ENCODE measurements around the gene POLA1.

The POLA1 gene

GRCh38 chrX:24777660-24778059 is 83.9 kb downstream of the POLA1 start:
- peaks cover 27% of the 10 kb centered on the region for H3K36me3 Mint-ChIP-seq (ENCODE audit: low read depth)
- H3K4me1 Mint-ChIP-seq = peaks cover 33% of the 10 kb centered on the region
- H3K4me3 Mint-ChIP-seq = no peak overlapping the region
- no peak for TF ChIP-seq CTCF (IDR thresholded peaks at IDR 0.05; ENCODE audit: unreplicated experiment in 3 of 3)
- no peak overlapping the region for H3K27ac Mint-ChIP-seq
- H3K27me3 Mint-ChIP-seq (ENCODE audit: low read depth) = no peaks in the 10 kb centered on the region
- H3K9me3 Mint-ChIP-seq = no peaks in the 10 kb centered on the region

GRCh38 chrX:24782011-24782410 is 88.3 kb downstream of the POLA1 start:
- H3K9me3 Mint-ChIP-seq = no peaks in the 10 kb centered on the region
- H3K27ac Mint-ChIP-seq = no peak overlapping the region
- no peak overlapping the region for H3K4me3 Mint-ChIP-seq
- TF ChIP-seq CTCF (IDR thresholded peaks at IDR 0.05; ENCODE audit: unreplicated experiment in 3 of 3) = no peak
- H3K4me1 Mint-ChIP-seq = peaks cover 5% of the 10 kb centered on the region
- H3K27me3 Mint-ChIP-seq (ENCODE audit: low read depth) = no peaks in the 10 kb centered on the region
- peaks cover 41% of the 10 kb centered on the region for H3K36me3 Mint-ChIP-seq (ENCODE audit: low read depth)

GRCh38 chrX:24789047-24789446 is 95.3 kb downstream of the POLA1 start:
- Mint-ChIP-seq H3K4me3 (no peak overlapping the region), H3K27me3 (ENCODE audit: low read depth) (no peaks in the 10 kb centered on the region), H3K36me3 (ENCODE audit: low read depth) (peaks cover 57% of the 10 kb centered on the region), H3K4me1 (peaks cover 10% of the 10 kb centered on the region), H3K27ac (peak overlapping the region in 1 of 3 experiments; percentile 25), H3K9me3 (no peaks in the 10 kb centered on the region)
- TF ChIP-seq CTCF (IDR thresholded peaks at IDR 0.05; ENCODE audit: unreplicated experiment in 3 of 3) = no peak

GRCh38 chrX:24790166-24790565 is 96.4 kb downstream of the POLA1 start:
- Mint-ChIP-seq H3K4me3 (no peak overlapping the region), H3K9me3 (no peaks in the 10 kb centered on the region), H3K4me1 (peaks cover 20% of the 10 kb centered on the region), H3K36me3 (ENCODE audit: low read depth) (peaks cover 64% of the 10 kb centered on the region), H3K27me3 (ENCODE audit: low read depth) (no peaks in the 10 kb centered on the region), H3K27ac (peak overlapping the region; percentile 35 to 66 (median 40))
- no peak for TF ChIP-seq CTCF (IDR thresholded peaks at IDR 0.05; ENCODE audit: unreplicated experiment in 3 of 3)

- no peak overlapping the region for H3K4me3 Mint-ChIP-seq
- peaks cover 59% of the 10 kb centered on the region for H3K4me1 Mint-ChIP-seq
- no peaks in the 10 kb centered on the region for H3K27me3 Mint-ChIP-seq (ENCODE audit: low read depth)
- H3K9me3 Mint-ChIP-seq = no peaks in the 10 kb centered on the region
- no peak for TF ChIP-seq CTCF (IDR thresholded peaks at IDR 0.05; ENCODE audit: unreplicated experiment in 3 of 3)
- peak overlapping the region in 1 of 3 experiments; percentile 36 for H3K27ac Mint-ChIP-seq
- peaks cover 44% of the 10 kb centered on the region for H3K36me3 Mint-ChIP-seq (ENCODE audit: low read depth)
Measured at GRCh38 chrX:24796204-24796603, 102.5 kb downstream of the POLA1 start.

- Mint-ChIP-seq H3K4me3 (no peak overlapping the region), H3K27me3 (ENCODE audit: low read depth) (no peaks in the 10 kb centered on the region), H3K36me3 (ENCODE audit: low read depth) (peaks cover 33% of the 10 kb centered on the region), H3K27ac (peak overlapping the region in 1 of 3 experiments; percentile 50), H3K4me1 (peaks cover 49% of the 10 kb centered on the region), H3K9me3 (no peaks in the 10 kb centered on the region)
- TF ChIP-seq CTCF (IDR thresholded peaks at IDR 0.05; ENCODE audit: unreplicated experiment in 3 of 3) = no peak
Measured at GRCh38 chrX:24799078-24799477, 105.4 kb downstream of the POLA1 start.

All from nephron (organoid).